ENCODE results near the gene TNXB.
"Not testable (repeated sequence)": the region's sequence is repeated elsewhere in the genome, so short reads cannot be mapped to it uniquely, and the experiment has no call there.

DNA sequence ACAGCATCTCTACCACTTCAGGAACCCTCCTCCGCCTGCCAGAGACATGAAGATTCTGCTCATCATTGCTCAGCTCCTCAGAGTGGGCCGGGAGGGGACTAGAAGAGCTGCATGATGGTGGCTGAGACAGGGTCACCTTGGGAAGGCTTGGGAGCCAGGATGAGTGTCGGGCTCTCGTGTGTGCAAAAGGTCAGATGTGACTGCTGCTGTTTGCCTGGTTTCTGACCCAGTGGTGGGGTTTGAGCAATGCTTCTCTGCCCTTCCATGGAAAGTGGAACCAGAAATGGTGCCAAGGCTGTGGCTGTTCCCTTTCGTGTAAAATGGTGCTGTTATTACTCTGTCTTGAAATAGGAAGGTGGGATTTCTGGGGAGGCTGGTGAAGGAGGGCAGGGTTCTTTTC lies 95.4 kb downstream of the TNXB start:
- TF ChIP-seq, protein P1, sequence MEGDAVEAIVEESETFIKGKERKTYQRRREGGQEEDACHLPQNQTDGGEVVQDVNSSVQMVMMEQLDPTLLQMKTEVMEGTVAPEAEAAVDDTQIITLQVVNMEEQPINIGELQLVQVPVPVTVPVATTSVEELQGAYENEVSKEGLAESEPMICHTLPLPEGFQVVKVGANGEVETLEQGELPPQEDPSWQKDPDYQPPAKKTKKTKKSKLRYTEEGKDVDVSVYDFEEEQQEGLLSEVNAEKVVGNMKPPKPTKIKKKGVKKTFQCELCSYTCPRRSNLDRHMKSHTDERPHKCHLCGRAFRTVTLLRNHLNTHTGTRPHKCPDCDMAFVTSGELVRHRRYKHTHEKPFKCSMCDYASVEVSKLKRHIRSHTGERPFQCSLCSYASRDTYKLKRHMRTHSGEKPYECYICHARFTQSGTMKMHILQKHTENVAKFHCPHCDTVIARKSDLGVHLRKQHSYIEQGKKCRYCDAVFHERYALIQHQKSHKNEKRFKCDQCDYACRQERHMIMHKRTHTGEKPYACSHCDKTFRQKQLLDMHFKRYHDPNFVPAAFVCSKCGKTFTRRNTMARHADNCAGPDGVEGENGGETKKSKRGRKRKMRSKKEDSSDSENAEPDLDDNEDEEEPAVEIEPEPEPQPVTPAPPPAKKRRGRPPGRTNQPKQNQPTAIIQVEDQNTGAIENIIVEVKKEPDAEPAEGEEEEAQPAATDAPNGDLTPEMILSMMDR (IDR thresholded peaks at IDR 0.05), result not testable (repeated sequence)
- TF ChIP-seq POLR2A, EP300 (IDR thresholded peaks at IDR 0.05): not testable (repeated sequence)
